Measurements from ENCODE around the gene TSPAN13. TPM values are rescaled to one million over a fixed set of nuclear protein-coding genes. Genes with fewer than 3 reads are reported as not detected.

TSPAN13 gene
- total and polyA plus RNA-seq, 8 donors: 112 to 266 (median 136) TPM

- Histone ChIP-seq H3K36me3 (no peaks in the 10 kb centered on the region), H3K27me3 (no peaks in the 10 kb centered on the region), H3K4me3 (peak overlapping the region; percentile 14 to 31), H3K4me1 (no peaks in the 10 kb centered on the region), H3K27ac (peak overlapping the region; percentile 35 to 38), H3K9me3 (no peaks in the 10 kb centered on the region)
- DNase-seq: no peak
- intact Hi-C loops (cut with DNase I): no loop called here
- peak; percentile 47 for ATAC-seq
- no peak for TF ChIP-seq CTCF (IDR thresholded peaks at IDR 0.05)
These were observed 50.5 kb downstream of the TSPAN13 start for GRCh38 chr7:16803881-16804673.

- no peak for TF ChIP-seq CTCF (IDR thresholded peaks at IDR 0.05)
- ATAC-seq: peak; percentile 90
- Histone ChIP-seq H3K27me3 (no peaks in the 10 kb centered on the region), H3K36me3 (no peaks in the 10 kb centered on the region), H3K27ac (peak within 1 kb of the TSS; percentile 35 to 38), H3K4me3 (peak within 1 kb of the TSS; percentile 14 to 31), H3K9me3 (no peaks in the 10 kb centered on the region), H3K4me1 (no peaks in the 10 kb centered on the region)
- intact Hi-C loops (cut with DNase I): no loop called here
- peak in 3 of 4 donors; percentile 49 to 75 (median 70) for DNase-seq
These were observed 51.3 kb downstream of the TSPAN13 start, which contains the start of gene AGR2 for GRCh38 chr7:16804674-16805439. Gene AGR2 (minus strand): TSS chr7:16804999. CDS start chr7:16801796, 3,203 bp downstream.

GRCh38 chr7:16805441-16805840 lies 51.9 kb downstream of the TSPAN13 start:
- Histone ChIP-seq H3K9me3 (no peaks in the 10 kb centered on the region), H3K4me1 (no peaks in the 10 kb centered on the region), H3K36me3 (no peaks in the 10 kb centered on the region), H3K4me3 (no peak overlapping the region), H3K27ac (peak overlapping the region in 1 of 2 donors; percentile 35), H3K27me3 (no peaks in the 10 kb centered on the region)
- ATAC-seq: no peak
- TF ChIP-seq CTCF (IDR thresholded peaks at IDR 0.05): no peak
- DNase-seq: no peak
- intact Hi-C loops (cut with DNase I): no loop called here

GRCh38 chr7:16810112-16810511 lies 56.6 kb downstream of the TSPAN13 start:
- ATAC-seq (peak; percentile 9), DNase-seq (no peak)
- H3K4me3 ChIP-seq: no peak overlapping the region
- TF ChIP-seq CTCF (IDR thresholded peaks at IDR 0.05): no peak
- intact Hi-C loops (cut with DNase I): no loop called here
- no peaks in the 10 kb centered on the region for H3K36me3 ChIP-seq
- H3K4me1 ChIP-seq: peaks cover 0 to 12% of the 10 kb centered on the region in 2 donors
- no peak overlapping the region for H3K27ac ChIP-seq
- H3K9me3 ChIP-seq: no peaks in the 10 kb centered on the region
- no peaks in the 10 kb centered on the region for H3K27me3 ChIP-seq

GRCh38 chr7:16810573-16810972 lies 57.0 kb downstream of the TSPAN13 start:
- DNase-seq (no peak), ATAC-seq (peak; percentile 13)
- peaks cover 0 to 12% of the 10 kb centered on the region in 2 donors for H3K4me1 ChIP-seq
- intact Hi-C loops (cut with DNase I): no loop called here
- no peaks in the 10 kb centered on the region for H3K36me3 ChIP-seq
- no peak for TF ChIP-seq CTCF (IDR thresholded peaks at IDR 0.05)
- no peaks in the 10 kb centered on the region for H3K27me3 ChIP-seq
- no peak overlapping the region for H3K27ac ChIP-seq
- H3K9me3 ChIP-seq: no peaks in the 10 kb centered on the region
- H3K4me3 ChIP-seq: no peak overlapping the region

Measured in left lung (tissue), 10 donors.